ENCODE measurements around the gene DHDDS. TPM values are rescaled to one million over a fixed set of nuclear protein-coding genes. Genes with fewer than 3 reads are reported as not detected.

The DHDDS gene
- total and polyA plus RNA-seq, 2 of the 13 experiments (the other 11 are each of a cell fraction or from before 2014, with no cell fraction given): 18.9 to 28.3 TPM

DNA sequence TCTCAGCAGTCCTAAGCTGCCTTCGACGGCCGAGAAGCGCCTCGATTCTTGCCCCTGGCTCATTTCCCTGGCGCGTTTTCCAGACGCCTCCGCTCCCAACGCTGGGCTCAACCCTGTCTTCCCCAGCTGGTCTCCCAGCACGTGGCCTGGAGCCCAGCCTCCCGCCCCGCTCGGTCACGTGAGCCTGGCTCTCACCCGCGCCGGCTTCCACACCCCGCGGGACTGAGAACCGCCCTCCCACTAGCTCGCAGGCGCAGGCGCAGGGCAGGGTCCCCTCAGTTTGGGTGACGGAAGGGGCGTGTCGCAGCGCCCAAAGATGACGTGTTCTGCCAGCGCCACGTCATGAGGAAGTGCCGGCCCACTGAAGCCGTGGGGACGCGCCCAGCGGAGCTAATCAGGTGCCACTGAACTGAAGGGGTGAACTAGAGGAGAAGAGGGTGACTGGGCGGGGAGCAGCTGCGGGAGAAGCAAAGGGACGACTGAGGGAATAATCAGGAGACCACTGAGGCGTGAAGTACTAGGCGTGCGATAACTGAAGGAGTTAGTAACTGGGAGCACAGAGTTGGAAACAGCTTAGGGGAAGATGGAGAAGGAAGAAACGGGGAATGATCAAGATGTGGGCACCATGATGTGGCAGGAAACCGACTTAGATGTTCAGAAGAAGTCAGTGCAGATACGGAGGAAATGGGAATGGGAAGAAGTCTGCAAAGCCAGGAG is at the start of gene DHDDS (continued):
- no peak for TF ChIP-seq PAF1 (CRISPR knock-in tag; IDR thresholded peaks at IDR 0.05)
- TF ChIP-seq ZNF3 (CRISPR knock-in tag; IDR thresholded peaks at IDR 0.05): no peak
- peak; percentile 86 for TF ChIP-seq JARID2 (CRISPR knock-in tag; IDR thresholded peaks at IDR 0.05; ENCODE audit: insufficient replicate concordance)
- peak; percentile 94 for TF ChIP-seq CCDC6 (CRISPR knock-in tag; IDR thresholded peaks at IDR 0.05)
- peak; percentile 95 for TF ChIP-seq CREBL2 (CRISPR knock-in tag; IDR thresholded peaks at IDR 0.05; ENCODE audit: borderline replicate concordance)
- TF ChIP-seq TIGD3 (CRISPR knock-in tag; IDR thresholded peaks at IDR 0.05; ENCODE audit: borderline replicate concordance): peak; percentile 94; the same call in 1 of the 2 replicates
- no peak for TF ChIP-seq FOXK2 (IDR thresholded peaks at IDR 0.05)
- TF ChIP-seq ZNF441 (CRISPR knock-in tag; IDR thresholded peaks at IDR 0.05; ENCODE audit: borderline replicate concordance): peak; percentile 58
- no peak for TF ChIP-seq SYNCRIP (IDR thresholded peaks at IDR 0.05; ENCODE audit: insufficient read depth, low read depth, low read length)
- TF ChIP-seq, protein P1, sequence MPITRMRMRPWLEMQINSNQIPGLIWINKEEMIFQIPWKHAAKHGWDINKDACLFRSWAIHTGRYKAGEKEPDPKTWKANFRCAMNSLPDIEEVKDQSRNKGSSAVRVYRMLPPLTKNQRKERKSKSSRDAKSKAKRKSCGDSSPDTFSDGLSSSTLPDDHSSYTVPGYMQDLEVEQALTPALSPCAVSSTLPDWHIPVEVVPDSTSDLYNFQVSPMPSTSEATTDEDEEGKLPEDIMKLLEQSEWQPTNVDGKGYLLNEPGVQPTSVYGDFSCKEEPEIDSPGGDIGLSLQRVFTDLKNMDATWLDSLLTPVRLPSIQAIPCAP (CRISPR knock-in tag; IDR thresholded peaks at IDR 0.05; ENCODE audit: low read depth): peak; percentile 51; the same call in 1 of the 2 replicates
- TF ChIP-seq HMG20B (CRISPR knock-in tag; conservative IDR thresholded peaks at IDR 0.05): peak; percentile 62; the same call in 1 of the 2 replicates
- peak; percentile 96; the same call in 1 of the 2 replicates for TF ChIP-seq ZNF567 (CRISPR knock-in tag; IDR thresholded peaks at IDR 0.05; ENCODE audit: borderline replicate concordance)
- TF ChIP-seq CHCHD3 (CRISPR knock-in tag; IDR thresholded peaks at IDR 0.05): peak; percentile 93
- TF ChIP-seq ZC3H13 (CRISPR knock-in tag; IDR thresholded peaks at IDR 0.05): peak; percentile 96
- TF ChIP-seq SIN3B (IDR thresholded peaks at IDR 0.05; ENCODE audit: low read length): peak; percentile 84
- TF ChIP-seq, protein P2, sequence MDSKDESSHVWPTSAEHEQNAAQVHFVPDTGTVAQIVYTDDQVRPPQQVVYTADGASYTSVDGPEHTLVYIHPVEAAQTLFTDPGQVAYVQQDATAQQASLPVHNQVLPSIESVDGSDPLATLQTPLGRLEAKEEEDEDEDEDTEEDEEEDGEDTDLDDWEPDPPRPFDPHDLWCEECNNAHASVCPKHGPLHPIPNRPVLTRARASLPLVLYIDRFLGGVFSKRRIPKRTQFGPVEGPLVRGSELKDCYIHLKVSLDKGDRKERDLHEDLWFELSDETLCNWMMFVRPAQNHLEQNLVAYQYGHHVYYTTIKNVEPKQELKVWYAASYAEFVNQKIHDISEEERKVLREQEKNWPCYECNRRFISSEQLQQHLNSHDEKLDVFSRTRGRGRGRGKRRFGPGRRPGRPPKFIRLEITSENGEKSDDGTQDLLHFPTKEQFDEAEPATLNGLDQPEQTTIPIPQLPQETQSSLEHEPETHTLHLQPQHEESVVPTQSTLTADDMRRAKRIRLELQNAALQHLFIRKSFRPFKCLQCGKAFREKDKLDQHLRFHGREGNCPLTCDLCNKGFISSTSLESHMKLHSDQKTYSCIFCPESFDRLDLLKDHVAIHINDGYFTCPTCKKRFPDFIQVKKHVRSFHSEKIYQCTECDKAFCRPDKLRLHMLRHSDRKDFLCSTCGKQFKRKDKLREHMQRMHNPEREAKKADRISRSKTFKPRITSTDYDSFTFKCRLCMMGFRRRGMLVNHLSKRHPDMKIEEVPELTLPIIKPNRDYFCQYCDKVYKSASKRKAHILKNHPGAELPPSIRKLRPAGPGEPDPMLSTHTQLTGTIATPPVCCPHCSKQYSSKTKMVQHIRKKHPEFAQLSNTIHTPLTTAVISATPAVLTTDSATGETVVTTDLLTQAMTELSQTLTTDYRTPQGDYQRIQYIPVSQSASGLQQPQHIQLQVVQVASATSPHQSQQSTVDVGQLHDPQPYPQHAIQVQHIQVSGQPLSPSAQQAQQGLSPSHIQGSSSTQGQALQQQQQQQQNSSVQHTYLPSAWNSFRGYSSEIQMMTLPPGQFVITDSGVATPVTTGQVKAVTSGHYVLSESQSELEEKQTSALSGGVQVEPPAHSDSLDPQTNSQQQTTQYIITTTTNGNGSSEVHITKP (CRISPR knock-in tag; IDR thresholded peaks at IDR 0.05; ENCODE audit: low read depth): peak; percentile 78; the same call in 1 of the 2 replicates
- no peak for TF ChIP-seq LRRFIP1 (CRISPR knock-in tag; conservative IDR thresholded peaks at IDR 0.05)
- TF ChIP-seq RXRB (CRISPR knock-in tag; IDR thresholded peaks at IDR 0.05; ENCODE audit: borderline replicate concordance): peak; percentile 87; the same call in 1 of the 2 replicates
- no peak for TF ChIP-seq ZSCAN20 (CRISPR knock-in tag; IDR thresholded peaks at IDR 0.05; ENCODE audit: borderline replicate concordance)
